Small intestine (tissue), 7 donors: ENCODE results near the gene PDLIM1. TPM values are rescaled to one million over a fixed set of nuclear protein-coding genes. Genes with fewer than 3 reads are reported as not detected.

Experiments used
- DNase-seq, 2 donors: peaks; one replicate each; pipeline versions ENCODE4 v3.0.0 to v3.0.0-alpha.2; 2013
- FAIRE-seq: peaks from 2 replicates; lab custom pipeline; 2012; peaks lifted over from hg19 to GRCh38; lab: Jason Lieb, UNC
- H3K27ac ChIP-seq, 3 donors: one replicate each; pipeline ENCODE4 v1.5.1; 2013; ENCODE audit warnings: low read length in 2 of 3, mild to moderate bottlenecking in 2 of 3, control low read depth in 1 of 3, inconsistent platforms in 1 of 3, low read depth in 1 of 3, moderate library complexity in 1 of 3
- H3K27me3 ChIP-seq, 3 donors: one replicate each; pipeline ENCODE4 v1.6.1; 2013; ENCODE audit warnings: low read length in 3 of 3, inconsistent platforms in 1 of 3; ENCODE audit not compliant: control insufficient read depth in 3 of 3, insufficient read depth in 3 of 3
- H3K36me3 ChIP-seq, 3 donors: one replicate each; pipeline ENCODE4 v1.6.1; 2013; ENCODE audit warnings: low read length in 3 of 3, inconsistent platforms in 1 of 3, low read depth in 1 of 3, mild to moderate bottlenecking in 1 of 3, moderate library complexity in 1 of 3; ENCODE audit not compliant: control insufficient read depth in 3 of 3, insufficient read depth in 2 of 3
- H3K4me1 ChIP-seq, 3 donors: one replicate each; pipeline ENCODE4 v1.6.1; 2013; ENCODE audit warnings: low read length in 2 of 3, inconsistent platforms in 1 of 3, low read depth in 1 of 3, mild to moderate bottlenecking in 1 of 3, moderate library complexity in 1 of 3; ENCODE audit not compliant: control insufficient read depth in 3 of 3, insufficient read depth in 2 of 3
- H3K4me3 ChIP-seq, 3 donors: one replicate each; pipeline ENCODE4 v1.5.1; 2013; ENCODE audit warnings: low read length in 3 of 3, control low read depth in 1 of 3, inconsistent platforms in 1 of 3, low read depth in 1 of 3, mild to moderate bottlenecking in 1 of 3, moderate library complexity in 1 of 3
- H3K9me3 ChIP-seq, 2 donors: one replicate each; pipeline ENCODE4 v1.6.1; 2013; ENCODE audit warnings: low read depth in 1 of 2, low read length in 1 of 2; ENCODE audit not compliant: control insufficient read depth in 2 of 2, insufficient read depth in 1 of 2
- WGBS, 3 donors: extraction: QIAGEN DNeasy Blood & Tissue Kit; methylation state at CpG; one replicate each; pipeline ENCODE4 v1.1.7; 2013; 5-methylcytosine and 5-hydroxymethylcytosine counted together
- polyA plus RNA-seq, 4 donors: library from polyadenylated mRNA; stranded (reverse) in 3 of 4; unstranded in 1 of 4; fragments of 200-250 nt in 3 of 4; fragments of 120-200 nt in 1 of 4; gene quantifications; one replicate each; pipeline versions ENCODE4 v1.2.1 to v1.2.3, GENCODE V29; 2013
- donor health status: healthy with polysubstance abuse.
- donor health status: control.
- donor health status: control.
- donor health status: Bipolar disorder and iron deficiency.
- donor health status: healthy.

Gene PDLIM1
- polyA plus RNA-seq, 4 donors, result 206 to 572 (median 429) TPM

DNA sequence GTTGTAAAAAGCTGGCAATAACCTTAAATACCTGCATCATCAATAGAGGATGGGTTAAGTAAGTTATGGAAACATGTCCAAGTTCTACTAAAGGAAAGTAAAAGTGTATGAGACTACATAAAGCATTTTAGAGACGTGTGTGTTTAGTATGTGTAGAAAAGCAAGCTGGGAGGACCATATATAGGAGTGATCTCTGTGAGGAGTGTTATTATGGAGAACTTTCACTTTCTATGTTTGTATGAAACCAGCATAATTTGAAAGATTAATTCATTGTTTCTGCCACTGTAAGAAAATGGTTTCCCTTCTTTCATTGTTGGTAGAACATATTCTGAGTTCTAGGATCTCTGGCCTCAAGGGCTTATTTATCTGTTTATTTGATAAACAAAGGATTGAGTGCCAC is 19.2 kb upstream of the PDLIM1 start:
- 6 to 22% (median 14%) methylated on average over 1 of the region's 1 CpG for WGBS, 3 donors
- H3K36me3 ChIP-seq, result peaks cover 0 to 12% (median 0%) of the 10 kb centered on the region in 3 donors
- peak overlapping the region in 1 of 3 donors; percentile 52 for H3K27ac ChIP-seq
- DNase-seq (no peak), FAIRE-seq (no peak)
- no peak overlapping the region for H3K4me3 ChIP-seq
- peaks cover 0 to 6% (median 6%) of the 10 kb centered on the region in 3 donors for H3K4me1 ChIP-seq
- no peaks in the 10 kb centered on the region for H3K9me3 ChIP-seq
- no peaks in the 10 kb centered on the region for H3K27me3 ChIP-seq

- WGBS, 3 donors, result 32 to 42% (median 34%) methylated on average over 8 of the region's 8 CpGs
- Histone ChIP-seq H3K27ac (peak overlapping the region in 1 of 3 donors; percentile 81), H3K4me3 (no peak overlapping the region), H3K27me3 (no peaks in the 10 kb centered on the region), H3K4me1 (peaks cover 0 to 8% (median 6%) of the 10 kb centered on the region in 3 donors), H3K9me3 (no peaks in the 10 kb centered on the region), H3K36me3 (peaks cover 0 to 3% (median 0%) of the 10 kb centered on the region in 3 donors)
- peak in 1 of 2 donors; percentile 79 for DNase-seq
- no peak for FAIRE-seq
Measured at GRCh38 chr10:95308389-95309302, 17.8 kb upstream of the PDLIM1 start.

- Histone ChIP-seq H3K9me3 (no peaks in the 10 kb centered on the region), H3K36me3 (peaks cover 0 to 2% (median 0%) of the 10 kb centered on the region in 3 donors), H3K4me1 (peaks cover 0 to 12% (median 6%) of the 10 kb centered on the region in 3 donors), H3K27me3 (no peaks in the 10 kb centered on the region), H3K4me3 (no peak overlapping the region), H3K27ac (no peak overlapping the region)
- DNase-seq, result no peak
- FAIRE-seq, result no peak
- 0 to 54% (median 52%) methylated on average over 1 of the region's 1 CpG for WGBS, 3 donors
Measured at GRCh38 chr10:95306851-95307250, 16.0 kb upstream of the PDLIM1 start.

GRCh38 chr10:95306318-95306650 is 15.5 kb upstream of the PDLIM1 start:
- H3K27ac ChIP-seq, result no peak overlapping the region
- peaks cover 0 to 2% (median 0%) of the 10 kb centered on the region in 3 donors for H3K36me3 ChIP-seq
- WGBS, 3 donors, result 71 to 82% (median 73%) methylated on average over 3 of the region's 3 CpGs
- no peak overlapping the region for H3K4me3 ChIP-seq
- no peak for DNase-seq
- no peaks in the 10 kb centered on the region for H3K9me3 ChIP-seq
- FAIRE-seq, result no peak
- no peaks in the 10 kb centered on the region for H3K27me3 ChIP-seq
- peaks cover 0 to 12% (median 6%) of the 10 kb centered on the region in 3 donors for H3K4me1 ChIP-seq

GRCh38 chr10:95305606-95306317 is 15.0 kb upstream of the PDLIM1 start:
- Histone ChIP-seq H3K4me3 (no peak overlapping the region), H3K36me3 (no peaks in the 10 kb centered on the region), H3K9me3 (no peaks in the 10 kb centered on the region), H3K4me1 (peaks cover 0 to 12% (median 6%) of the 10 kb centered on the region in 3 donors), H3K27me3 (no peaks in the 10 kb centered on the region), H3K27ac (no peak overlapping the region)
- FAIRE-seq, result no peak
- no peak for DNase-seq
- 18 to 55% (median 32%) methylated on average over 10 of the region's 10 CpGs for WGBS, 3 donors

GRCh38 chr10:95304976-95305375 is 14.2 kb upstream of the PDLIM1 start:
- H3K9me3 ChIP-seq, result no peaks in the 10 kb centered on the region
- H3K27me3 ChIP-seq, result no peaks in the 10 kb centered on the region
- peaks cover 0 to 12% (median 2%) of the 10 kb centered on the region in 3 donors for H3K4me1 ChIP-seq
- no peak for FAIRE-seq
- no peaks in the 10 kb centered on the region for H3K36me3 ChIP-seq
- no peak overlapping the region for H3K4me3 ChIP-seq
- no peak for DNase-seq
- H3K27ac ChIP-seq, result no peak overlapping the region
- WGBS, 3 donors, result 79 to 85% (median 83%) methylated on average over 2 of the region's 2 CpGs

DNA sequence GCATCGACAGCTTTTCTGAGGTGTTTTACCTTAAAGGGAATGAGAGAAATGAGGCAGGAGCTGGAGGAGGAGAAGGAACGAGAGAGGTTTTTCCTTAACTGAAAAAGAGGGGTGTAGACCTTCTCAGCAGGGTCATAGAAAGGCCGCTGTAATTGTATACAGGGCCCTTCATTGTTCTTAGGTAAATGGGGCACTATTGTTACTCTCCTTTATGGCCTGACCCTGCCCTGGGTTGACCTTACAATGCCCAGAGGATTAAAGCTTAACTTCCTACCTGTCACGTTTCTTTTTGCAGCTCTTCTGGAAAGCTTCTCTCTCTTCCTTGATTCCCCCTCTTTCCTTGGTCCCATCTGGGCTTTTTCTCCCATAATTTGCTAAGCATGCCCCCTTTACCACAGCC is 13.7 kb upstream of the PDLIM1 start:
- Histone ChIP-seq H3K27me3 (no peaks in the 10 kb centered on the region), H3K4me3 (no peak overlapping the region), H3K36me3 (no peaks in the 10 kb centered on the region), H3K27ac (no peak overlapping the region), H3K9me3 (no peaks in the 10 kb centered on the region), H3K4me1 (peaks cover 0 to 12% (median 2%) of the 10 kb centered on the region in 3 donors)
- DNase-seq, result no peak
- FAIRE-seq, result no peak
- WGBS, 3 donors, result 69 to 78% (median 71%) methylated on average over 4 of the region's 4 CpGs

- Histone ChIP-seq H3K27ac (no peak overlapping the region), H3K36me3 (no peaks in the 10 kb centered on the region), H3K4me1 (peaks cover 0 to 10% (median 2%) of the 10 kb centered on the region in 3 donors), H3K4me3 (no peak overlapping the region), H3K9me3 (no peaks in the 10 kb centered on the region), H3K27me3 (no peaks in the 10 kb centered on the region)
- DNase-seq, result peak in 1 of 2 donors; percentile 41
- 84 to 96% (median 89%) methylated on average over 1 of the region's 1 CpG for WGBS, 3 donors
- FAIRE-seq, result no peak
Measured at GRCh38 chr10:95303950-95304349, 13.1 kb upstream of the PDLIM1 start.
